Uterus (tissue), 4 donors: Measurements from ENCODE around the gene CCDC34. TPM values are rescaled to one million over a fixed set of nuclear protein-coding genes. Genes with fewer than 3 reads are reported as not detected.
"Not testable (repeated sequence)": the region's sequence is repeated elsewhere in the genome, so short reads cannot be mapped to it uniquely, and the experiment has no call there.

ENCODE experiments used
- DNase-seq, 2 donors: peaks; one replicate each; pipeline ENCODE4 v3.0.0-alpha.2; 2019 to 2020
- H3K27ac ChIP-seq, 2 donors: fragments of 200-600 bp; sonication (generic); 1 replicate in 1 of 2; 2 replicates in 1 of 2; pipeline ENCODE4 v1.5.1; 2016 to 2018
- H3K27me3 ChIP-seq, 2 donors: fragments of 200-600 bp; sonication (generic); one replicate each; pipeline ENCODE4 v1.5.1; 2018 to 2019; ENCODE audit warnings: control low read depth in 1 of 2
- H3K36me3 ChIP-seq, 2 donors: fragments of 200-600 bp; sonication (generic); one replicate each; pipeline ENCODE4 v1.5.1; 2019; ENCODE audit warnings: control low read depth in 1 of 2
- H3K4me1 ChIP-seq, 2 donors: fragments of 200-600 bp; sonication (generic); one replicate each; pipeline ENCODE4 v1.5.1; 2018 to 2019; ENCODE audit warnings: control low read depth in 1 of 2
- H3K4me3 ChIP-seq, 2 donors: fragments of 200-600 bp; sonication (generic); 1 replicate in 1 of 2; 2 replicates in 1 of 2; pipeline ENCODE4 v1.5.1; 2018 to 2019; ENCODE audit warnings: mild to moderate bottlenecking in 1 of 2
- H3K9me3 ChIP-seq, 2 donors: fragments of 200-600 bp; sonication (generic); one replicate each; pipeline ENCODE4 v1.5.1; 2019; ENCODE audit warnings: control low read depth in 1 of 2
- POLR2A ChIP-seq, 2 donors: fragments of 450-650 bp; IDR thresholded peaks; one replicate each; pipeline ENCODE4 v1.6.1; 2016; ENCODE audit warnings: antibody characterized with exemption in 2 of 2, mild to moderate bottlenecking in 1 of 2, moderate library complexity in 1 of 2
- intact Hi-C: fragments of 100-400 bp; cut with DNase I; formaldehyde crosslinking; loops from one replicate; pipeline ENCODE4 v1.15.1; 2023; ENCODE audit warnings: low total_unique reads
- total RNA-seq, 4 donors: library from RNA; depleted of rRNA in 3 of 4; stranded (reverse); fragments of >200 nt in 3 of 4; gene quantifications; one replicate each; pipeline versions ENCODE4 v1.1.0 to v1.2.4, GENCODE V29; 2014 to 2023
- TF ChIP-seq, protein P1 (sequence below), 4 experiments: fragments of 200-600 bp in 2 of 4; fragments of 450-650 bp in 2 of 4; sonication (generic) in 2 of 4; IDR thresholded peaks; one replicate each; pipeline ENCODE4 v1.5.1; 2016 to 2019; ENCODE audit warnings: antibody characterized with exemption in 4 of 4, mild to moderate bottlenecking in 2 of 4, moderate library complexity in 1 of 4
- donor health status: DM: yes; HTN: yes; CAD: no.

Gene CCDC34
- total RNA-seq, 4 donors from 2014 or later = 0.26 to 8.2 (median 2.7) TPM; not detected in 1

DNA sequence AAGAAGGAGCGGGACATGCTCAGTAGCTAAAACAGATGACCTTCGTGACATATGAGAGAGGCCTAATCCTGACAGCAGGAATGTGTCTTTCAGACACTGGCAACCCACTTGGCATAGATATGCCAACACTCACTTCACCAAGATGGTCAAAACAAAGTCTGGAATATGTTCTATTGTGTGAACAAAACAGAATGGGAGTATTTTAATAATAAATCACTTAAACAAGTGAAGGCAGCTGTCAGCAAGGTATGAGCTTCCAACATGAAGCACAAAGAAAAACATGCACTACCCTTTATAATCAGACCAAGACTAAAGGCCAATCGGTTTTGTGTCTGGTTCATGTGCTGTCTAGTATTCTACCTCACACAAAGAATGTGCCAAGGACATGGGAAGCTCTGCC, 23.1 kb downstream of the CCDC34 start:
- H3K9me3 ChIP-seq = no peaks in the 10 kb centered on the region
- intact Hi-C loops = no loop called here
- H3K36me3 ChIP-seq = no peaks in the 10 kb centered on the region
- TF ChIP-seq POLR2A (IDR thresholded peaks at IDR 0.05) = no peak
- TF ChIP-seq, protein P1, sequence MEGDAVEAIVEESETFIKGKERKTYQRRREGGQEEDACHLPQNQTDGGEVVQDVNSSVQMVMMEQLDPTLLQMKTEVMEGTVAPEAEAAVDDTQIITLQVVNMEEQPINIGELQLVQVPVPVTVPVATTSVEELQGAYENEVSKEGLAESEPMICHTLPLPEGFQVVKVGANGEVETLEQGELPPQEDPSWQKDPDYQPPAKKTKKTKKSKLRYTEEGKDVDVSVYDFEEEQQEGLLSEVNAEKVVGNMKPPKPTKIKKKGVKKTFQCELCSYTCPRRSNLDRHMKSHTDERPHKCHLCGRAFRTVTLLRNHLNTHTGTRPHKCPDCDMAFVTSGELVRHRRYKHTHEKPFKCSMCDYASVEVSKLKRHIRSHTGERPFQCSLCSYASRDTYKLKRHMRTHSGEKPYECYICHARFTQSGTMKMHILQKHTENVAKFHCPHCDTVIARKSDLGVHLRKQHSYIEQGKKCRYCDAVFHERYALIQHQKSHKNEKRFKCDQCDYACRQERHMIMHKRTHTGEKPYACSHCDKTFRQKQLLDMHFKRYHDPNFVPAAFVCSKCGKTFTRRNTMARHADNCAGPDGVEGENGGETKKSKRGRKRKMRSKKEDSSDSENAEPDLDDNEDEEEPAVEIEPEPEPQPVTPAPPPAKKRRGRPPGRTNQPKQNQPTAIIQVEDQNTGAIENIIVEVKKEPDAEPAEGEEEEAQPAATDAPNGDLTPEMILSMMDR (IDR thresholded peaks at IDR 0.05) = no peak
- no peaks in the 10 kb centered on the region for H3K27me3 ChIP-seq
- no peak for DNase-seq
- H3K4me1 ChIP-seq = no peaks in the 10 kb centered on the region
- H3K27ac ChIP-seq = no peak overlapping the region
- H3K4me3 ChIP-seq = no peak overlapping the region

DNA sequence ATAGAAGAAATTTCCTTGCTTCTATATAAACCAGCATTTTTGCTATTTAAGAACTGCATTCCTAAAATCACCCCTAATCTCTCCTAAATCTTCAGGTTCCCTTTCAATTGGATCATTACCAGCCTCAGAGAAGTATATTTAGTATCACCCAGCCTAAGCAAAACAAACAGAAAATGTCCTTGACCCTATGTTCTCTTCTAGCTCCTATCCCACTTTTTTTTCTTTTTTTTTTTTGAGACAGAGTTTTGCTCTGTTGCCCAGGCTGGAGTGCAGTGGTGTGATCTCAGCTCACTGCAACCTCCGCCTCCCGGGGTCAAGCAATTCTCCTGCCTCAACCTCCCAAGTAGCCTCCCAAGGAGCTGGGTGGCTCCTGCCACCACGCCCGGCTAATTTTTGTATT, 28.3 kb downstream of the CCDC34 start:
- DNase-seq, H3K27me3 ChIP-seq, H3K4me3 ChIP-seq, H3K36me3 ChIP-seq, H3K9me3 ChIP-seq, H3K27ac ChIP-seq, intact Hi-C loops, H3K4me1 ChIP-seq: not testable (repeated sequence)

DNA sequence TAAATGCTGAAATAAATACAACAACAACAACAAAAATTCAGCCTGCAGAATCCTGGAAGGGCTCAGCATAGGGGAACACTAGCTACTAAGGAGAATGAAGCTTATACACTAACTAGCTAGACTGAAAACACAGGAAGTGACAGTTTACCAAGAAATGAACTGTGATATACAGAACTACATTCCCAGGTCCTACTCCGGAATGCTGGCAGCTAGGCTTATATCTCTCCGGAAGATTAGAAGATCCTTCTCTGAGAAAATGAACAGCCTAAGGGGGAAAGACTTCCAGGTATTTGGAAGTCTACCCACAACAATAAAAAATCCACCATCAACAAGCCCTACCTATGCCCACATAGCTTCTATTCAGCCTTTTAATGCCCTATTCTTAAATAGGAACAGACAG, 31.0 kb downstream of the CCDC34 start:
- TF ChIP-seq POLR2A (IDR thresholded peaks at IDR 0.05) = no peak
- TF ChIP-seq, protein P1 (IDR thresholded peaks at IDR 0.05) = no peak
- no peak overlapping the region for H3K27ac ChIP-seq
- DNase-seq = no peak
- intact Hi-C loops = no loop called here
- H3K36me3 ChIP-seq = no peaks in the 10 kb centered on the region
- H3K9me3 ChIP-seq = no peaks in the 10 kb centered on the region
- H3K4me1 ChIP-seq = no peaks in the 10 kb centered on the region
- no peak overlapping the region for H3K4me3 ChIP-seq
- H3K27me3 ChIP-seq = no peaks in the 10 kb centered on the region

DNA sequence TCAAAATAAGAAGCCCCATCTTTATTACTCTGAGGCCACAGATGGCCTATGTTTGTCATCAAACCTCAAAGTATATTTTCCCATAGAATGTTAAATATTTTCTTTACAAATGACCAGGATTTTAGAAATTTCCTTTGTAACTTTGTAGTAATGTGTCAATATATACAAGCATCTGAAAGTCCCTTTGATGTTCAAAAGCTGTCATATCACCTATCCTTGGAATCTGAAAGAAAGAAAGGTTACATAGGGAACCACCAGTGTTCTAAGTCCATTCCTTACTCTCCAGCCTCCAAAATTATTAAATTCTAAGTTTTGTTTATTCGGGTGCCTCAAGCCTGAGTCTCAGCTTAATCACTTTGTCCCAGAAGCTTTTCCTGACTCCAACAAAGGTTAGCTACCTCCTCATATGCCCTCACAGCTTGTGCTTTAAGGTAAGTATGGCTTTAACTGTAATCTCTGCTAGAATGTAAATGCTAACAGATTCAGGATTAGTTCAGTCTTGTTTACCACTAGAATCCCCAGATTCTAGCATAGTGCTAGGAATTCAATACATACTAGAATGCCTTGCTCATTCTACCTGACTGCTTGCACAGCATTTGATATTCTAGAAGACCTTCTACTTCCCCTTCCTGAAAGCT, 32.3 kb downstream of the CCDC34 start:
- no peaks in the 10 kb centered on the region for H3K4me1 ChIP-seq
- TF ChIP-seq POLR2A (IDR thresholded peaks at IDR 0.05) = no peak
- TF ChIP-seq, protein P1 (IDR thresholded peaks at IDR 0.05) = no peak
- no peak for DNase-seq

DNA sequence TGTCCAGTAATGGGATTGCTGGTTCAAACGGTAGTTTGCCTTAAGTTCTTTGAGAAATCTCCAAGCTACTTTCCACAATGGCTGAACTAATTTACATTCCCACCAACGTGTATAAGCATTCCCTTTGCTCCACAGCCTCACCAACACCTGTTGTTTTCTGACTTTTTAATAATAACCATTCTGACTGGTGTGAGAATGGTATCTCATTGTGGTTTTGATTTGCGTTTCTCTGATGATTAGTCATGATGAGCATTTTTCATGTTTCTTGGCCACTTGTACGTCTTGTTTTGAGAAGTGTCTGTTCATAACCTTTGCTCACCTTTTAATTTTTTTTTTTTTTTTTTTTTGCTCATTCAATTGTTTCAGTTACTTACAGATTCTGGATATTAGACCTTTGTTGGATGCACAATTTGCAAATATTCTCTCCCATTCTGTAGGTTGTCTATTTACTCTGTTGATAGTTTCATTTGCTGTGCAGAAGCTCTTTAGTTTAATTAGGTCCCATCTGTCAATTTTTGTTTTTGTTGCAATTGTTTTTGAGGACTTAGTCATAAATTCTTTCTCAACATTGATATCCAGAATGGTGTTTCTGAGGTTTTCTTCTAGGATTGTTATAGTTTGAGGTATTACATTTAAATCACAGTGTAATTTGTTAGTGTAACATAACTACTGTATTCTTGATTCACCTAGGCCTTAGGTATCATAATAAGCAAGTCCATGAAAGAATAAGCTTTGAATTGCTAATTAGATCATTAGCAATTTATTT, 33.0 kb downstream of the CCDC34 start:
- H3K36me3 ChIP-seq = no peaks in the 10 kb centered on the region
- no peaks in the 10 kb centered on the region for H3K9me3 ChIP-seq
- TF ChIP-seq, protein P1 (IDR thresholded peaks at IDR 0.05) = no peak
- no peak overlapping the region for H3K27ac ChIP-seq
- H3K27me3 ChIP-seq = no peaks in the 10 kb centered on the region
- DNase-seq = no peak
- intact Hi-C loops = no loop called here
- H3K4me1 ChIP-seq = no peaks in the 10 kb centered on the region
- no peak overlapping the region for H3K4me3 ChIP-seq

More for the DNA sequence above, 32.3 kb downstream of the CCDC34 start:
- intact Hi-C loops = no loop called here
- no peaks in the 10 kb centered on the region for H3K36me3 ChIP-seq
- no peaks in the 10 kb centered on the region for H3K9me3 ChIP-seq
- no peak overlapping the region for H3K4me3 ChIP-seq
- H3K27ac ChIP-seq = no peak overlapping the region
- H3K27me3 ChIP-seq = no peaks in the 10 kb centered on the region
